HG03045 (cell line): ENCODE data around the gene TRPC4AP.

Experiments
- ATAC-seq: cut with Tn5 transposase; IDR thresholded peaks from one replicate; pipeline ENCODE4 v1.9.1; 2021; ENCODE audit warnings: mild to moderate bottlenecking, moderate library complexity; ENCODE audit not compliant: unreplicated experiment

TRPC4AP gene

GRCh38 chr20:35004051-35004725, 88.4 kb downstream of the TRPC4AP start:
- ATAC-seq = no peak

- no peak for ATAC-seq
Observed at GRCh38 chr20:35003211-35004031, 89.2 kb downstream of the TRPC4AP start.

- no peak for ATAC-seq
Observed at GRCh38 chr20:35002426-35003210, 90.0 kb downstream of the TRPC4AP start.

DNA sequence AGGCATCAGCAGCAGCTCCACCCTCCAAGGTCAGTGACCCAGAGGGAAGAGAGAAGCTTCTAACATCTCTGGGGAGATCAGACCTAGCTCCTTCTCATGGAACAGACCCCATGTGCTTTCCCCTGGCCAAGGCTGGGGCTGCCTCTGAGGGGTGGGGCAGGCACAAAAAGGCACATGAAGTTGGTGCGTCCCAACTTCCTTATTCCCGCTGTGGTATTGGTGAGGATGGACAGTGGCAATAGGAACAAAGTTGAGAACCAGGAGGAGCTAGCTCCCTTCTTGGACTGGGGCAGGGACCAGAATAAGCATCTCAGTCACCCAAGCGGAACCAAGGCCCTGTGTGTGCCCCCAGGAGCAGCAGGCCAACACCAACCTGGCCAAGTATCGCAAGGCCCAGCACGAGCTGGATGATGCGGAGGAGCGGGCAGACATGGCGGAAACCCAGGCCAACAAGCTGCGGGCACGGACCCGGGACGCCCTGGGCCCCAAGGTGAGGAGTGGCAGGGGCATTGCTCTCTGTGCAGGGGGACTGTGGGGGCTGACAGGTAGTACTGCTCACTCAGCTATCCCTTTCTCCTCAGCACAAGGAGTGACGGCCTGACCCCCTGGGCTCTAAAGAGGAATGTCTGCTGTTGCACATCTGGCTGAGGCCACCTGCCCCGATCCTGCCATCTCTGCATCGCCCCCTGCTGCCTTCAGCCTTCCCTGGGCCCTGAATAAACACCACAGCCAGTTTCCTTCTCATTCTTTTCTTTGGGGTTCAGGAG, 90.8 kb downstream of the TRPC4AP start:
- no peak for ATAC-seq

DNA sequence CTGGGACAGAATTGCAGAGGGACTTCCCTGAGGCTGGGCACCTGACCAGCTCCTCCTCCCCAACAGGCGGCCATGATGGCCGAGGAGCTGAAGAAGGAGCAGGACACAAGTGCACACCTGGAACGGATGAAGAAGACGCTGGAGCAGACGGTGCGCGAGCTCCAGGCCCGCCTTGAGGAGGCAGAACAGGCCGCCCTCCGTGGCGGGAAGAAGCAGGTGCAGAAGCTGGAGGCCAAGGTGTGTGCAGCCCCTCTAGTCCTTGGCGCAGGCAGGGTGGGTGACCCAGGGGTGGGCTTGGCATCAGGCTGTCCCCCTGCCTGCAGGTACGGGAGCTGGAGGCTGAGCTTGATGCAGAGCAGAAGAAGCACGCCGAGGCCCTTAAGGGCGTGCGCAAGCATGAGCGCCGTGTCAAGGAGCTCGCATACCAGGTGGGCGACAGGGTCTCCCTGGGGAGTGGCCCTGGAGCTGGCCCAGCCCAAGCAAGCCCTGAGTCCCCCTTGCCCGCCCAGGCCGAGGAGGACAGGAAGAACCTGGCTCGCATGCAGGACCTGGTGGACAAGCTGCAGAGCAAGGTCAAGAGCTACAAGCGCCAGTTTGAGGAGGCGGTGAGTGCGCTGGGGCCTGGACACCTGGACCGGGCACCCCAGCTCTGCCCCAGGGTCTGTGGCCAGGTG, 91.5 kb downstream of the TRPC4AP start:
- ATAC-seq = no peak

GRCh38 chr20:35000311-35000921, 92.2 kb downstream of the TRPC4AP start:
- ATAC-seq = no peak

- no peak for ATAC-seq
Observed at GRCh38 chr20:34999782-35000181, 92.8 kb downstream of the TRPC4AP start.

GRCh38 chr20:34999021-34999451, 93.6 kb downstream of the TRPC4AP start:
- ATAC-seq = no peak

DNA sequence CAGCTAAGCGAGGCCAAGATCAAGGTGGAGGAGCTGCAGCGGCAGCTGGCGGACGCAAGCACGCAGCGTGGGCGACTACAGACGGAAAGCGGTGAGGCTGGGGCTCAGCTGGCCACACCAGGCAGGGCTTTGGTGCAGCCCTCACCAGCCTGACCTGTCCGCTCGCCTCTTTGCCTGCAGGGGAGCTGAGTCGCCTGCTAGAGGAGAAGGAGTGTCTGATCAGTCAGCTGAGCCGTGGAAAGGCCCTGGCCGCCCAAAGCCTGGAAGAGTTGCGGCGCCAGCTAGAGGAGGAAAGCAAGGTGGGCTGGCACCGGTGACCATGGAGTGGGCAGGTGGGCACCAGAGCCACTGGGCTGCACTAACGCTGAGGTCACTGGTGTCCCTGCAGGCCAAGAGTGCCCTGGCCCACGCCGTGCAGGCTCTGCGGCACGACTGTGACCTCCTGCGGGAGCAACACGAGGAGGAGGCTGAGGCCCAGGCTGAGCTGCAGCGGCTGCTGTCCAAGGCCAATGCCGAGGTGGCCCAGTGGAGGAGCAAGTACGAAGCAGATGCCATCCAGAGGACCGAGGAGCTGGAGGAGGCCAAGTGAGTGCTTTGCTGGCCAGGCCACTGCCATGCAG, 94.2 kb downstream of the TRPC4AP start:
- ATAC-seq = no peak

DNA sequence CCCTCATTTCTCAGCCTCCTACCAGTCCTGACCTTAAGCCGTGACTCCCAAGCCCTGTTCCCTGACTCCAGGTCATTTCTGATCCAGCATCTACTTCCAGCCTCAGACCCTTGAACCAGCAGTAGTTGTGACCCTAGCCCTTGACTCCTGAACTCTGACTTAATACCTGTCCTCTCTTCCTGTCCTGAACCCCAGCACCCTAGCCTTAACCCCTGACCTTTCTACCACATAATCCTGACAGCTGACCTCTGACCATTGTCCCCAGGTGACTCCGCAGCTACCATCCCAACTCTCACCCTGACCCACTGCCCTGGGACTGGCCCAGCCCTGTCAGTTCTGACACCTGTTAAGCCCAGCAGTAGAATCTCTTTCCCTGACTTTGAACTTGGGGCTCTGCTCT, 94.8 kb downstream of the TRPC4AP start:
- ATAC-seq = no peak

- no peak for ATAC-seq
Observed at GRCh38 chr20:34997131-34997561, 95.5 kb downstream of the TRPC4AP start.

DNA sequence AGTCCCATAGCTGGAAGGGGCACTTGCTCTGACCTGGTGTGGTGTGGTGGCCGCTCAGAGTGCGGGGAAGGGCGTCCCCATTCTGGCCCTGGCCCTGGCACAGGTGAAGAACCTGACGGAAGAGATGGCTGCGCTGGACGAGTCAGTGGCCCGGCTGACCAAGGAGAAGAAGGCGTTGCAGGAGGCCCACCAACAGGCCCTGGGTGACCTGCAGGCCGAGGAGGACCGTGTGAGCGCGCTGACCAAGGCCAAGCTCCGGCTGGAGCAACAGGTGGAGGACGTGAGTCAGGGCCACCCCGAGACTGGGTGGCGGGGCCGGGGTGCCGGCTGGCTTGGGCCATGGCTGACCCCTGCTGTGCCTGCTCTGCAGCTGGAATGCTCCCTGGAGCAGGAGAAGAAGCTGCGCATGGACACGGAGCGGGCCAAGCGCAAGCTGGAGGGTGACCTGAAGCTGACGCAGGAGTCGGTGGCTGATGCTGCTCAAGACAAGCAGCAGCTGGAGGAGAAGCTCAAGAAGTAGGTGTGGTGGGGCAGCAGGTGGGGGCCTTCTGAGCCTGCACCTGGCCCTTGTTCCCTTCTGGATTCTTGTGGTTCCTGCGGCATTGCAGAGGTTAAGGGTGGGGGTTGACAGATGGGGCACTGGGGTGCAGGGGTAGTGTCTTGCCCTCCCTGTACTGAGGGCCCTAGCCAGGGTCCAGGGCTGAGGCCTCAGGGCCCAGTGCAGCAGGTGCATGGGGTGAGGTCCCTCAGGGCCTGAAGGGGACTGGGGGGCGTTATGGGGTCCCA, 96.2 kb downstream of the TRPC4AP start:
- no peak for ATAC-seq

DNA sequence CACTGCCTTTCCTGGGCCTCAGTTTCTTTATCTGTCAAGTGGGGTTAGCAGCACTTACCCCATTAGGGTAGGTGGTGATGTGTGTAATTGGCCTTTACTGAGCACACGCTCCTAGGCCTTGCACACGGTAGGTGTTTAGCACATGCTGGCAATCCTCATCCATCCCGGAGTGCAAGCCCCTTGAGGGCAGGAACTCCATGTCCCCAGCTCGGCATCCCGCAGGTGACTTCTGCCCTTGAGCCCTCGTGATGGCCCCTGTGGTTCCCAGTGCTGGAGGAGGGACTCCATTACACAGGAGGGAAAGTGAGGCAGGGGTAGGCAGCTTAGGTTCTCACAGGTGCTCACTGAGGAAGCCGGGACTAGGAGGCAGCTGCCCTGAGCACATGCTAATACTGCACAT, 96.9 kb downstream of the TRPC4AP start:
- no peak for ATAC-seq

DNA sequence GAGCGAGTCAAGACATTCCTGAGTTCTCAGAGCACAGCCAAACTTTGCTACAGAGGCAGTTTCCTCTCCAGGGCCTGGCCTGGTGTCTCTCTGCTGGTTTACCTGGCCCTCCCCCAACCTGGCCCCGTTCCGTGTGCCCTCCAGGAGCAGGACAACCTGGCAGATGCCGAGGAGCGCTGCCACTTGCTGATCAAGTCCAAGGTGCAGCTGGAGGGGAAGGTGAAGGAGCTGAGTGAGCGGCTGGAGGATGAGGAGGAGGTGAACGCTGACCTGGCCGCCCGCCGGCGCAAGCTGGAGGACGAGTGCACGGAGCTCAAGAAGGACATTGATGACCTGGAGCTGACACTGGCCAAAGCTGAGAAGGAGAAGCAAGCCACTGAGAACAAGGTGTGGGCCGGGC, 97.4 kb downstream of the TRPC4AP start:
- no peak for ATAC-seq

DNA sequence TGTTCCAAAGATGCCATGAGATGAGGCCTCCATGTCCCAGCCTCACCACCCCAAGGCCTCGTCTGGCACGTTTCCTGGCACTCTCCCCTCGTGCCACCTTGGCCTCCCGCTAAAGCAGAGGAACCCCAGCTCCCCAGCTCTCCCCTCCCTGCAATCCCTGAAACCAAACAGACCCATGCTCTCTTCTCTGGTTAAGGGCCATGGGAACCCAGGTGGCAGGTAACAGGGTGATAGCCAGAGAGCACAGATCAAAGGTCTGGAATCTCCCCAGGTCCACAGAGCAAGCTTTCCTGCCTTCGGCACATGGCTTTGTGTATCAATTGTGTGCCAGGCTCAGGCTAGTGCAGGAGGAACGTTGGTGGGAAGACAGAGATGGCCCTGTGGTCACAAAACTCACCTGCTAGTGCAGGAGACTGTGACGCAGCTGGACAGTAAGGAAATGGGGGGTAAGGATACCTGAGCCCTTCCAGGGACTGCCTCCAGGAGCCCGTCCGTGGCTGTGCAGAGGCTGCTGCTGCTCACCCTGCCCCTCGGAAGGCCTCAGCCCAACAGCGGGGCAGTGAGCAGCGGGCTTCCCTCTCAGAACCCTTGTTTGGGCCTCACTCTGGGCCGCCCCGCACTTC, 98.0 kb downstream of the TRPC4AP start:
- ATAC-seq = no peak

DNA sequence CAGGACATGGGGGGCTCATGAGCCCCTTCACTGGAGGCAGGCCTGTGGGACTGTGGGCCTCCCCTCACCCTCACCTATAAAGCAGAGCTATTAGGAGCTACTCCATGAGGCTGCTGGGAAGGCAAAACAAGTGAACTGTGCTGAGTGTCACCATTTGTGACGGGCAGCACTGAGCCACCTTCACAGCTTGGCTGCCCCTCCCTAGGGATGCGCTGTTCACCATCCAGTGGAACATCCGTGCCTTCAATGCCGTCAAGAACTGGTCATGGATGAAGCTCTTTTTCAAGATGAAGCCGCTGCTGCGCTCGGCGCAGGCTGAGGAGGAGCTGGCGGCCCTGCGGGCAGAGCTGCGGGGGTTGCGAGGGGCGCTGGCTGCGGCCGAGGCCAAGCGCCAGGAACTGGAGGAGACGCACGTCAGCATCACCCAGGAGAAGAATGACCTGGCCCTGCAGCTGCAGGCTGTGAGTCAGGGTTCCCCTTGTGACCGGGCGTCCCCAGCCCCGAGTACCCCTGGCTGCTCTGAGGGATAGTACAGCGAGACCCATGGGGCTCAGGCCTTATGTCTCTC, 98.6 kb downstream of the TRPC4AP start:
- ATAC-seq = no peak

- no peak for ATAC-seq
Observed at GRCh38 chr20:34992751-34993417, 99.7 kb downstream of the TRPC4AP start.
